ENCODE measurements around the gene APOB.

Gene APOB

DNA sequence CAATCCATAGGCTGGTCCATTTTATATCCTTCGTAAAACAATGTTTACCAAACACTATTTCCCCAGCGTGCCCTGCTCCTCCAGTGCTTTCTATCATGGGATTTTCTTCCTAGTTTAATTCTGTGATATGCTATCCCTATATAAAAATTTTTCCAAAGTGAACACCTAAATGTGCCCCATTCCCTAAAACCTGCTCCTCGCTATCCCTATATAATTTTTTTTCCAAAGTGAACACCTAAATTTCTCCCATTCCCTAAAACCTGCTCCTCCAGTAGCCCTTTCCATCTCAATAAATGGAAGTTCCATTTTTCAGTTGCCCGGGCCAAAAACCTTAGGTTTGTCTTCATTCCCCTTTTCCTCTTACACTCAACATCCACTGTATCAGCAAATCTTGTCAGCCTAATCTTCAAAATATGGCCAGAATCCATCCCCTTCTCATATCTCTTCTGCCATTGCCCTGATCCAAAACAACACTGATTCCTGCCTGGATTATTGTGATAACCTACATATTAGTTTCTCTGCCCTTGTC is 26.1 kb downstream of the APOB start:
- DNase-seq (ENCODE audit: low read depth, low spot score), result no peak

DNA sequence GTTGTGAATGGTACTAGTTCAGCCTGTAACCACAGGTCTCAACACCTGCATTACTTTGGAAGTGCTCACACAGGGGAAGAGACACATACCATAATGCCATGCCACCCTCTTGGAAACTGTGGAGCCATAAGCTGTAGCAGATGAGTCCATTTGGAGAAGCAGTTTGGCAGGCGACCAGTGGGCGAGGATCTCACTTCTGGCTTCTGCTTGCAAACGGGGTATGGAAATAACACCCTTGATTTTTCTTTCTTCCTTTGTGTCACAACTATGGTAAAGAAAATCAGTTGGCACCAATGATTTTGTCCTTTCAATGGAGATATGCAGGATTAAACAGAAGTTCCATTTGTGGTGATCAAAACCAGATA is 28.6 kb downstream of the APOB start:
- no peak for DNase-seq (ENCODE audit: low read depth, low spot score)

DNA sequence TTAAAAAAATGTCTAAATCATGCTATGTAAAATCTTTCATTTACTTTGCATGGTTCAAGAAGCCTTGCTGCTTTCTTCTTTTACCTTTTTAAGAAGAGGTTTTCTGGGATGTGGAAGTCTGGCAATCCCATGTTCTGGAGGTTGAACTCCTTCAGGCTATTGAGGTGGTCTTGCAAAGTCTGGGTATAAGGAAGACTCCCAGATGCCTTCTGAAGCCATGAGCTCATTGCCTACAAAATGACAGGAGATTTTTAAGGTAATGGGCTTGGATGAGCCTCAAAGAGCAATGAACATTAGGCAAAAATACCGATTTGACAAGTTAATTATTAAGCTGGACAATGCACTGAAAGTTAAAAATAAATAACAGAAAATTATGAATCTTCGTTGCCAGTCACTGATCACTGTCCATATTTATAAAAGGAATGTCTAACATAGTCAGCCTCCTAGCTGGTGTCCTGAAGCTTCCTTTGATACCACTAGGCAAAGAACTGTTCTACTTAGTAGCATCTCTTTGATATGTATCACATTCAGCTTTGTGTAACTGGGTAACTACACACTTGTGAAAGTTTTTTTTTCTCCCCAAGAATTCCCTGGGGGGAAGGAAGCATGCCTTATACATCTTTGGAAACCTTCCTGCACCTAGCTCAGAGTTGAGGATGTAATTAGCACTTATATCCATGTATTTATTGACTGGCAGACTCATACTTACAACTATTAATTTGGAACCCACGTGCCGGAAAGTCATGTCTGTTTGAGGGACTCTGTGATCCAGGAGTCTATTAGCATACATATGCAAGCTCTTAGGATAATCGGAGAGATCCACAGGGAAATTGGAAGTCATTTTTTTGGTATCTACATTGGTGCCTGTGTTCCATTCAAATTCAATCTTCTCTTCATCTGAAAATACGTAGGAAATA is 29.3 kb downstream of the APOB start:
- no peak for DNase-seq (ENCODE audit: low read depth, low spot score)

DNA sequence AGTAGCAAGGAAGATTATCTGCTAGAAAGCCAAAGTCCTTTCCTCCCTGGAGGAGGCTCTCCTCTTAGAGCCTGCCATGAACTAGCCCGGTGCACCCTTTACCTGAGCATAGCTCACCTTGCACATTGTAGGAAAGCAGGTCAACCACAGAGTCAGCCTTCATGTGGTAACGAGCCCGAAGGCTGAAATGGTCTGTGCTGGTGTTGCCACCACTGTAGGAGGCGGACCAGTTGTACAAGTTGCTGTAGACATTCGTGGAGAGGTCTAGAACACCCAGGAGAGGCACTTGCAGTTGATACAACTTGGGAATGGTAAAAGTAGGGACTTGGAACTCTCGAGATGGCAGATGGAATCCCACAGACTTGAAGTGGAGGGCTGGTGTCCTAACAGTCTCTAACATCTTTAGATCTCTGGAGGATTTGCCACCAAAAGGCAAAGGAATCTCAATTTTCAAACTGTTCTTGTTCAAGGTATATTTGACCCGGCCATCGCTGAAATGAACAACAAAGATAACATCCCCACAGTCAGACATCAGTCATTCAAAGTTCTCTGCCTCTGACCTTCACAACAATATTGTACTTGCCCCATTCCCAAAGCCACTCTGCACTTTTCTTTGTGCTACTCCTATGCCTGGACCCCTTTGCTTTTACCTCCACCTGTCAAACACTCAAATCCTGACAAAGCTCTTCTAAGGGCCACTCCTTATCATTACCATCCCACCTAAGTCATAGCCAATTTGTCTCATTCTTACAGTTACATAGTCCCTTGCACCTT is 30.6 kb downstream of the APOB start:
- DNase-seq (ENCODE audit: low read depth, low spot score), result no peak

DNA sequence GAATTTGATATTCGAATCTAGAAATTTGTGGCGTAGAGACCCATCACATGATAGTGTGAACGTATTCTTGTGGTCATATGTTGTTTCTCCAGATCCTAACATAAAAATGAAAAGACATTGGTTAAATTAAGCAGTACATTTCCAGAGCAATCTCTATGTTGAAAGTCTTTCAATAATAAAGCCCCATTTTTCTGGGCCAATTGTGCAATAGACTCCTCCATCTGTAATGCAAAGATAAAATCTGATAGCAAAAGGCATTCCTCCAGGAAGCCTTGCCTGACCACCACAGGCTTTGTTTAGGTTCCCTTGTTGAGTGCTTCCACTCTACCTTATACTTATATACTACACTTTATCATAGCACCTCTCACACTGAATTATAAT is 31.3 kb downstream of the APOB start:
- DNase-seq (ENCODE audit: low read depth, low spot score), result no peak

DNA sequence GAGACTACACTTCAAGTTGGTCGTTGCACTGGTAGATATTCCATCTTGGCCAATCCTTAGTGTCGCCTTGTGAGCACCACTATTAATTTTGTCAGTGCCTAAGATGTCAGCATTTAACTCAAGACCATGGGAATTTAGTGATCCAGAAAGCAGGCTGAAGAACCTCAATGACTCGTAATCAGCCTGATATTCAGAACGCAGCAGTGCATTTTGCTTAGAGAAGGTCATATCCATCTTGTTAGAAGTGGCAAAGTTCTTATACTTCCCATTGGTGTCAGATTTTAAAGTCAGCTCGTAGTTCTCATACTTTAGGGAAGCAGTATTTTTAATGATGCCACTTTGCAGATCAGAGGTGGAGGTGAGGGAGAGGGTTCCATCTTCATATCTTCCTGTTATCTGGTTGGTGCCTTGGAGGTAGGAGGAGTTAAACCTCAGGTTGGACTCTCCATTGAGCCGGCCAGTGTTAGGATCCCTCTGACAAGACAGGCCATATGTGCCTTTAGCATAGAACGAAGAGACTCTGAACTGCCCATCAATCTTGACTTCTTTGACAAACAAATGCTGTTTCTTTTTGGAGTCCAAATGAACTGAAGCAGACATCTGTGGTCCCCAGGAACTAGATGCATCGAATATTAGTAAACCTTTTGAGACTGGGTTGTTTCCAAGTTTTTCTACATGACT is 31.9 kb downstream of the APOB start:
- no peak for DNase-seq (ENCODE audit: low read depth, low spot score)

DNA sequence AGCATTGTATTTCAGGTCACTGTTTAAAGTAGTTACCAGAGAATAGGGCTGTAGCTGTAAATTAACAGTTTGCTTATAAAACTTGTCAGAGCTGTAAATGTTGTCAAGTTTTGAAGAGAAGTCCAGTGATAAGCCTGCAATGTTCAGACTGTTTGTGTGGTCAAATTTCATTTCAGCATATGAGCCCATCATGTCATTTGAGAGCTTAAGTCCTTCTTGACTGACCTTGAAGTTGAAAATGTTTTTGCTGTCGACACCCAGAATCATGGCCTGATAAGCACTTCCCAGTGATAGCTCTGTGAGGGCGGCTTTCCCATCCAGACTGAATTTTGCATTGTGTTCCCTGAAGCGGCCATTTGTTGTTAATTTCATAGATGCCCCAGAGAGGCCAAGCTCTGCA is 32.4 kb downstream of the APOB start:
- no peak for DNase-seq (ENCODE audit: low read depth, low spot score)

DNA sequence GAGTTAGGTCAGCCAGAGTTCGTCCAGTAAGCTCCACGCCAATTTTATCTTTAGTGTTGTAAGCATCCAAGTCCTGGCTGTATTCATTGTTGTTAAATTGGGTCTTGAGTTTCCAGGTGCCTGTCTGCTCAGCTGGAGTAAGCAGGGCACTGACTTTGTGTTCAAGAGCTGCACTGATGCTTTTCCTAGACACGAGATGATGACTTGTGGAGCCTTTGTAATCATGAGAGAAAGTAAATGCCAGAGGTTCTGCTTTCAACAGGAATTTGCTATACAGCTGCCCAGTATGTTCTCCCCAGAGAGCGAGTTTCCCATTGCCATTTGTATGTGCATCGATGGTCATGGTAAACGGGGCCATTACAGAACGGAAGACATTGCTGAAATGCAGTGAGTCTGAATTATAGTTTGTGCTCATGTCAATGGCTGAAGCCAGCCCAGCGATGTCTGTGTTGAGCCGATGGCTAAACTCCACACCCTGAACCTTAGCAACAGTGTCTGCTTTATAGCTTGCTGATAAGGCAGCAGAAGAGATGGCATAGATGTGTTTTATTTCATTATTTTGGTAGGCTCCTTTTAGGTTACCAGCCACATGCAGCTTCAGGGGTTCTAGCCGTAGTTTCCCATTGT is 32.9 kb downstream of the APOB start:
- DNase-seq (ENCODE audit: low read depth, low spot score), result no peak

DNA sequence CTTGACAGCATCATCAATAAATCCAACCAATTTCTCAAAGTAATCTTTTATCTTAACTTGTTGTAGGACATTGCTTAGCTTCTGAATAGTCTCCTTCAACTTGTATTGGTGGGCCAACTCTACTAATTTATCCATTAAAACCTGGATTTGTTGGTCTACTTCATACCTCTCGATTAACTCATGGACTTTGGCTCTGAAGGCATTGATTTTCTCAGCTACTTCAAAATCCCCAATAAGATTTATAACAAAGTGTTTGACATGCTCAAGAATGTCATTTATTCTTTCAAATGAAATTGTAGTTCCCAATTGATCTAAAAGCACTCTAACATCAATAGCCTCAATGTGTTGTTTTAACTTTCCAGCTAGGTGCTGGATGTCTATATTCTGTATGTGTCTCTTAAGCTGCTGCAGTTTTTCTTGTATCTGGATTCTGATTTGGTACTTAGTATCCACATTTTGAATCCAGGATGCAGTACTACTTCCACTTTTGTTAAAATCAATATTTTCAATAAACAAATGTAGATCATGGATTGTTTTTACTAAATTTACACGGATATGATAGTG is 34.1 kb downstream of the APOB start:
- no peak for DNase-seq (ENCODE audit: low read depth, low spot score)

DNA sequence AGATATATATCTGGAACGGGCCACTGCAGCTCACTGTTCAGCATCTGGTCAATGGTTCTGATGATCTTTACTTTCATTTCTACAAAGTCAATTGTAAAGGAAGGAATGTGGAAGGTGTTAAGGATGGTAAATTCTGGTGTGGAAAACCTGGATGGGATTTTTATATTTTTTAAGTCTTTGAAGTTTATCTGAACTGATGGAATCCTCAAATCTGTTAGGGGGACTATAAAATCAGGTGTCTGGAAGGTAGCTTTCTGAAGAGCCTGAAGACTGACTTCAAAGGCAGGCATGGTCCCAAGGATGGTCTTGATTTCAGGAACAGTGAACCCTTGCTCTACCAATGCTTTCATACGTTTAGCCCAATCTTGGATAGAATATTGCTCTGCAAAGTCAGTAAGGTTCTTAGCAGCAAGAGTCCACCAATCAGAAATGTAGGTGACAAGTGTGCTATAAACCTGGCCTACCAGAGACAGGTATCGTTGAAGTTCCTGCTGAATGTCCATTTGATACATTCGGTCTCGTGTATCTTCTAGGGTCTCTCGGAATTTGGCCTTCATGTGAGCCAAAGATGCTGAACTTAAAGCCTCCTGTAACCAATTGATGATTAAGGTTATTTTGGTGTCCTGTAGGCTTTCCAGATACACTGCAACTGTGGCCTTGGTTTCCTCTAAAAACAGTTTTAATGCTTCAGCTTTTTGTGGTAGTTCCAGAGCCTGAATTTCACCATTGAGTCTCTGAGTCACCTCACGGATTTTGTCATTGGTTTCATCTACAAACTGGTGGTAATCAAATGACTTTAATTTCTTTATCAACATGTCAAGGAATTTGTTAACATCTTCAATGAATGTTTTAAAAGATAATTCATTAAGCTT is 34.8 kb downstream of the APOB start:
- DNase-seq (ENCODE audit: low read depth, low spot score), result no peak

DNA sequence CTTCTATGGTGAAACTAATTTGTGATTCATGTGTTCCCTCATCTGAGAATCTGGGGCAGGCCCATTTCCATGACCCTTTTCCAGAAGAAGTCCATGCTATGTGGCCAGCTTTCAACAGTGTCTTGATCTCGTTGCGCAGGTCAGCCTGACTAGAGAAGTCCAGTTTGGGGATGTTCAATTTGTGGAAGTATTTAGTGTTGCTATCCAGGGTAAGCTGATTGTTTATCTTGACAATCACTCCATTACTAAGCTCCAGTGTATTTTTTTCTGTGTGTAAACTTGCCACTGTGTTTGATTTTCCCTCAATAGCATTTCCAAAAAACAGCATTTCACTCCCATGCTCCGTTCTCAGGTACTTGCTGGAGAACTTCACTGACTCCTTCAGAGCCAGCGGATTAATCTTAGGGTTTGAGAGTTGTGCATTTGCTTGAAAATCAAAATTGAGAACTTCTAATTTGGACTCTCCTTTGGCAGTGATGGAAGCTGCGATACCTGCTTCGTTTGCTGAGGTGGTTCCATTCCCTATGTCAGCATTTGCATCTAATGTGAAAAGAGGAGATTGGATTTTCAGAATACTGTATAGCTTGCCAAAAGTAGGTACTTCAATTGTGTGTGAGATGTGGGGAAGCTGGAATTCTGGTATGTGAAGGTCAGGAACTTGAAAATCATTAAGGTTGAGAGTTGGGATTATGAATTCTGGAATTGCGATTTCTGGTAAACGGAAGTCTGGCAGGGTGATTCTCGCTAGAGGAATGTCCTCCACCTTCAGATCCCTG is 35.7 kb downstream of the APOB start:
- no peak for DNase-seq (ENCODE audit: low read depth, low spot score)

DNA sequence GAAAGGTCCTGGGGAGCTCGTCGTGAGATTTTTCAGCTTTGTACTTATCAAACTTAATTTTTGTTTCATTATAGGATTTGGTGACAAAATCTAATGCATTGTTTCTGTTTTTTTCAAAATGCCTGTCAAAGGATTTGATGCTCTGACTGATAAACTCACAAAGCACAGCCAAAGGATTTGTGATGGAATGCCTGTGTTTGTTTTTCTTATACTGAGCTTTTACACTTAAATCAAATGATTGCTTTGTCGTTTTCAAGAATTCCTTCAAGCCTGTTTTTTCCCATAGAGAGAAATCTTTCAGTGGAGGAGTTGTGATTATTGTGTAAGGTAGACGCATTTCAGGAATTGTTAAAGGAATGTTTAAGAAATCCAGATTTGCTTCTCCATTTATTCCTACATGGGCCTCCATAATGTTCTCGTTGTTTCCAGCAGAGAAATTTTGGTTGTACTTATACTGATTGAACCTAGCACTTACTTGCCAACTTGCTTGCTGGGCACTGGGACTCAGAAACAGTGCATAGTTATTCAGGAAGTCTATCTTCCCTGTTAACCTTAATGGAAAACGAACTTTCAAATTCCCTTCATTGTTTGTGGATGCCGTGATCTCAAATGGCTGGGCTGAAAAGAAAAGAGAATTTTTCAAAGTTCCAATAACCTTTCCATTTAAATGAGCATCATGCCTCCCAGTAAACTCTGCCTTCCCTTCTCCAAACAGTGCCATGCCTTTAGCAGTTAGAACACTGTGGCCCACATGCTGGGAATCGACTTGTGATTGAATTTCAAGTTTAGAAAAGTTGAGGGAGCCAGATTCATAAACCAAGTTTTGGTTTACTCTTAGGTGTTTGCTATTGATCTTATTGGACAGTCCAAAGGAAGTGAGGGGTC is 36.5 kb downstream of the APOB start:
- no peak for DNase-seq (ENCODE audit: low read depth, low spot score)

DNA sequence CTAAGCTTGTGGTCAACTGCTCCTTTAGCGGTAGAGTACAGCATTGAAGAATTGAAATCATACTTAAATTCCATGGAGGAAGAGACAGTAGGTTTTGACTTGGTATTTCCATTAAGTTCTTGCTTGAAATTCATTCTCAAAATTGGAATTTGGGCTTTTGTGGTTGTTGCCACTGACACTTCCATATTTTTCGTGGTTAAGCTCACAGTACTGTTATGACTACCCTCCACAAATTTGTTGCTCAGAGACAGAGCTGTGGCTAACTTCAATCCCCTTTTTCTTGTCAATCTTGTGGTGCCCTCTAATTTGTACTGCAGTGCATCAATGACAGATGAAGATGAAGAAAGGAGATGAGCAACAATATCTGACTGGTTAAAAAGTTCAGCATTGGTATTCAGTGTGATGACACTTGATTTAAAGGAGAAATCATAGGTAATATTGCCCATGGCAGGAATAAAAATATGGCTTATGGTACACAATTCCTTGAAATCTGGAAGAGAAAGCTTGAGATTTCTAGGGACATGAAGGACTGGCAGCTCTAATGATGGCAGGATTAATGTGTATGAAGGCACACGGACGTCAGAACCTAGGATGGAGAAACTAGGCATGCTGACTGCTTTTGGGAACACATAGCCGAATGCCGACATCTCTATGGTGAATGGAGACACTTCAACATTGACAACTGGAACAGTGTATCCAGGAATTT is 37.3 kb downstream of the APOB start:
- no peak for DNase-seq (ENCODE audit: low read depth, low spot score)

DNA sequence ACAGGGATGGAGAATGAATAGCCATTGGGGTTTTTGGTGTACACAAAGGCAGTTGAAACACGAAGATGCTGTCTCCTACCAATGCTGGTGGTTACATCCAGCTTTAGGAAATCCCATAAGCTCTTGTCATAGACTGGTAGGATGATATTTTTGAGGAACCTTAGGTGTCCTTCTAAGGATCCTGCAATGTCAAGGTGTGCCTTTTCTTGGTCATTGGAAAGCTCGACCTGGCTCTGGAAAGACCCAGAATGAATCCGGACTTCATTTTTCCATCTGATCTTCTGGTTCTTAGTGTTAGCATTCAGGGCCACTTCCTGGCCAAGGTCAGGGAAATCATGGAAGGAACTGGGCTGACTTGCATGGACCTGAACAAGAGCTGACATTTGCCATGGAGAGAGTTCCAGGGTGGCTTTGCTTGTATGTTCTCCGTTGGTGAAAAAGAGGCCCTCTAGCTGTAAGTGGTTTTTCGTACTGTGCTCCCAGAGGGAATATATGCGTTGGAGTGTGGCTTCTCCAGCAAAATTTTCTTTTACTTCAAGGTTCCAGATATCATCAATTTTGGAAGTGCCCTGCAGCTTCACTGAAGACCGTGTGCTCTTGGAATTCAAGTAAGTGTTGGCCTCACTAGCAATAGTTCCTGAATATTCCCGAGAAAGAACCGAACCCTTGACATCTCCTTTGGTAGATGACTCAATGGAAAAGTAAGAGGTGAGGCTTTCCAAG is 38.0 kb downstream of the APOB start:
- no peak for DNase-seq (ENCODE audit: low read depth, low spot score)

DNA sequence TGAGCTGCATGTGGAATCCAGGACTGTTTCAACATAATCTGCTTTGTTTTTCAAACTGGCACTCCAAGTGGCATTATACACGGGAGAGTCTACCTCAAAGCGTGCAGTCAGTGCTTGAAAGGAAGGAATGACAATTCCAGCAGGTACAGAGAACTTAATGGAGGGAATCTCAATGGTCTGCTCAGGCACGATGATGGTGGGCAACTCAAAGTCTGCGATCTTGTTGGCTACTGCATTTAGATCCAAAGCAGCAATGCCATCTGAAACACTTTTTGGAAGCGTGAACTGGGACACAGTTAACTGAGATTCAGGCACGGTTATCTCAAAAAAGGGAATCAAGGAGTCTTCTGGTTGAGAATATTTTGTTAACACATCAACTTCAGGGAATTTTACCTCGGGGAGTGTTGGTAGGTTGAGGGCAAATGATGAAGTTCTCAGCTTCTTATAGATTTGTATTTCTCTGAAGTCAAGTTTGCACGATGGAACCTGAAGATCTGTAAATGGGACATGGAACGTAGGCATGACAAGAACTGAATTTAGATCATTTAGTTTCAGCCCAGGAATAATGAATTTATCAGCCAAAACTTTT is 38.7 kb downstream of the APOB start:
- no peak for DNase-seq (ENCODE audit: low read depth, low spot score)

DNA sequence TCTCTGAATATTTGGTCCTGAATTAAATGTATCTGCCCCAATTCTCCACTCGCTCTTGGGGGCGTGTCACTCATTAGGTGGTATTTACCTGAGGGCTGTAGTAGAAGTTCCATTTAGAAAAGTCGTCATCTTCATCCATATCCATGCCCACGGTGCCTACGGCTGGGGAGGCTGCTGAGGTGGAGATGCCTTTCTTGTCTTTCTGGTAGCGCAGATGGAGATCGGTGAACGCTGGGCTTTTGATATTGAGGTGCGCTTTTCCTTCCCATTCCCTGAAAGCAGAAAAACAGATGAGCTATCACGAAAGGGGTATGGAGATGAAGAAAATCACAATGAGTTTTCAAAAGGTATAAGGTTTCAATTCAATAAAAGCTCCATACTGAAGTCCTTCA is 39.7 kb downstream of the APOB start:
- DNase-seq (ENCODE audit: low read depth, low spot score), result no peak

DNA sequence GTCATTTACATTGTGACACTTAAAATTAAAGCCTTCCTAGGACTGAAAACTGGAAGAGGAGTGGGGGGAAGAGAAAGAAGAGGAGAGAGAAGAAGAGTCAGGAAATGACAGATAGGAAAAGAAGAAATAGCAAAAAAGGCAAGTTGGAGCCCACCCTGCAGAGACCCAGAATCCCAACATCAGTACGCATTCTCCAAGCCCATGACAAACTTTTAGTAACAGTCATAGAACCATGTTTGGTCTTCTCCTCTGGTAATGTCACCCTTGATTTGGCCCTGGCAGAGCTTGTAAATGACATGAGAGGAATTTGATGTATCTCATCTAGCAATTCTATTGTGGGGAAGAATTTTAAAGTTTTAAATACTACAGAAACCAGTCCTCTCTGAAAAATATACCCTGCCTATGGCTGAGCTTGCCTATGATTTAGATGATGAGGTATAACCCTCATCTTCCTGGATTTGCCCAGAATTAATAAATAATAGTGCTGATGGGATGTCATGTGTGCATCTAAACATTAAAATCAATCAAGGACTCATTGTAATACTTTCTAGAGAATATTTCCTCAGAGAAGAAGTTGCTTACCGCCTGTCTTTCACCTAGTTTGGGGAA is 40.2 kb downstream of the APOB start:
- no peak for DNase-seq (ENCODE audit: low read depth, low spot score)
